ENCODE measurements around the gene PID1. TPM values are rescaled to one million over a fixed set of nuclear protein-coding genes. Genes with fewer than 3 reads are reported as not detected.

The PID1 gene
- total RNA-seq, 1 experiment from 2014 or later: 2.6 TPM

DNA sequence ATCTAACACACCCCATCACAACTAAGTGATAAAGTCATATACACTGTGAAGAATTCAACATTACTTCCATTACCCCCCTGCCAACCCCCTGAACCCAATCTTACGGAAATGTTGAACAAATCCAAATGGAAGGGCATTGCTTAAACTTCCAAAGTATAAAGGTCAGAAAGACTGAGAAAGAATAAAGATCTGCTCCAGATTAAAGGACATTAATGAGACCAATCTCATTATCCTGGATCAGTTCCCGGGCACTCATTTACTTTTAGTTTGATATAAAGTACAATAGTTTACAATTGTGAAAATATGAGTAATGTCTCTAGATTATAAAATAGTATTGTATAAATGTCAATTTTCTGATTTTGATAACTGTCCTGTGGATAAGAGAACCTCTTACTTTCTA lies 229.4 kb downstream of the PID1 start (continued):
- TF ChIP-seq TEAD1 (CRISPR knock-in tag; IDR thresholded peaks at IDR 0.05) (no peak), NFYB (CRISPR knock-in tag; conservative IDR thresholded peaks at IDR 0.05; ENCODE audit: low read depth) (no peak)

DNA sequence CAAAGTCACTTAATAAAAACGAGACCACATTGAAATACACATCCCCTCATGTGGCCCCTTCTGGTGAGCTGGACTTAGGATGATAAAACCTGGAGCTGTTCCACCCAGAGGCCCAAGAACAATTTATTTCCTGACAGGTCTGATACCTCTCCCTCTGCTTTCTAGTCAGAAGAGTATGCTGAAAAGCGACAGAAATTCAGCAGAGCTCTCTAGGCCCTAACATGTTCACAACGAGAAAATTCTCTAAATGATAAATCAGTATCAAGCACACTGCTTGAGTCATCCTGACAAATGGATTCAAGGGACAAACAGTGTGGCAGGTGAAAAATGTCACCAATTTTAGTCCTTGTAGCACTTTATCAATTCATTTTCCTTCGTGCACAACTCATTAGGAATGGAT lies 233.5 kb downstream of the PID1 start:
- H3K27me3 Mint-ChIP-seq (ENCODE audit: low read depth): no peaks in the 10 kb centered on the region
- ATAC-seq (no peak), DNase-seq (ENCODE audit: low spot score) (no peak)
- no peaks in the 10 kb centered on the region for H3K4me1 Mint-ChIP-seq
- no peak overlapping the region for H3K27ac Mint-ChIP-seq
- no peaks in the 10 kb centered on the region for H3K9me3 Mint-ChIP-seq
- CTCF ChIA-PET: no interaction called here
- TF ChIP-seq TCF7 (CRISPR knock-in tag; IDR thresholded peaks at IDR 0.05; ENCODE audit: low read depth) (no peak), HMGA2 (CRISPR knock-in tag; IDR thresholded peaks at IDR 0.05) (no peak), NR3C1 (CRISPR knock-in tag; conservative IDR thresholded peaks at IDR 0.05; ENCODE audit: low read depth) (no peak), ATF1 (CRISPR knock-in tag; IDR thresholded peaks at IDR 0.05) (no peak), SP1 (CRISPR knock-in tag; conservative IDR thresholded peaks at IDR 0.05) (no peak)
- TF ChIP-seq, protein P1, sequence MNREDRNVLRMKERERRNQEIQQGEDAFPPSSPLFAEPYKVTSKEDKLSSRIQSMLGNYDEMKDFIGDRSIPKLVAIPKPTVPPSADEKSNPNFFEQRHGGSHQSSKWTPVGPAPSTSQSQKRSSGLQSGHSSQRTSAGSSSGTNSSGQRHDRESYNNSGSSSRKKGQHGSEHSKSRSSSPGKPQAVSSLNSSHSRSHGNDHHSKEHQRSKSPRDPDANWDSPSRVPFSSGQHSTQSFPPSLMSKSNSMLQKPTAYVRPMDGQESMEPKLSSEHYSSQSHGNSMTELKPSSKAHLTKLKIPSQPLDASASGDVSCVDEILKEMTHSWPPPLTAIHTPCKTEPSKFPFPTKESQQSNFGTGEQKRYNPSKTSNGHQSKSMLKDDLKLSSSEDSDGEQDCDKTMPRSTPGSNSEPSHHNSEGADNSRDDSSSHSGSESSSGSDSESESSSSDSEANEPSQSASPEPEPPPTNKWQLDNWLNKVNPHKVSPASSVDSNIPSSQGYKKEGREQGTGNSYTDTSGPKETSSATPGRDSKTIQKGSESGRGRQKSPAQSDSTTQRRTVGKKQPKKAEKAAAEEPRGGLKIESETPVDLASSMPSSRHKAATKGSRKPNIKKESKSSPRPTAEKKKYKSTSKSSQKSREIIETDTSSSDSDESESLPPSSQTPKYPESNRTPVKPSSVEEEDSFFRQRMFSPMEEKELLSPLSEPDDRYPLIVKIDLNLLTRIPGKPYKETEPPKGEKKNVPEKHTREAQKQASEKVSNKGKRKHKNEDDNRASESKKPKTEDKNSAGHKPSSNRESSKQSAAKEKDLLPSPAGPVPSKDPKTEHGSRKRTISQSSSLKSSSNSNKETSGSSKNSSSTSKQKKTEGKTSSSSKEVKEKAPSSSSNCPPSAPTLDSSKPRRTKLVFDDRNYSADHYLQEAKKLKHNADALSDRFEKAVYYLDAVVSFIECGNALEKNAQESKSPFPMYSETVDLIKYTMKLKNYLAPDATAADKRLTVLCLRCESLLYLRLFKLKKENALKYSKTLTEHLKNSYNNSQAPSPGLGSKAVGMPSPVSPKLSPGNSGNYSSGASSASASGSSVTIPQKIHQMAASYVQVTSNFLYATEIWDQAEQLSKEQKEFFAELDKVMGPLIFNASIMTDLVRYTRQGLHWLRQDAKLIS (CRISPR knock-in tag; IDR thresholded peaks at IDR 0.05; ENCODE audit: borderline replicate concordance): no peak
- TF ChIP-seq, protein P2, sequence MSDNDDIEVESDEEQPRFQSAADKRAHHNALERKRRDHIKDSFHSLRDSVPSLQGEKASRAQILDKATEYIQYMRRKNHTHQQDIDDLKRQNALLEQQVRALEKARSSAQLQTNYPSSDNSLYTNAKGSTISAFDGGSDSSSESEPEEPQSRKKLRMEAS (CRISPR knock-in tag; IDR thresholded peaks at IDR 0.05): no peak
- H3K36me3 Mint-ChIP-seq: no peaks in the 10 kb centered on the region
- no peak overlapping the region for H3K4me3 Mint-ChIP-seq
- POLR2A ChIA-PET: no interaction called here

DNA sequence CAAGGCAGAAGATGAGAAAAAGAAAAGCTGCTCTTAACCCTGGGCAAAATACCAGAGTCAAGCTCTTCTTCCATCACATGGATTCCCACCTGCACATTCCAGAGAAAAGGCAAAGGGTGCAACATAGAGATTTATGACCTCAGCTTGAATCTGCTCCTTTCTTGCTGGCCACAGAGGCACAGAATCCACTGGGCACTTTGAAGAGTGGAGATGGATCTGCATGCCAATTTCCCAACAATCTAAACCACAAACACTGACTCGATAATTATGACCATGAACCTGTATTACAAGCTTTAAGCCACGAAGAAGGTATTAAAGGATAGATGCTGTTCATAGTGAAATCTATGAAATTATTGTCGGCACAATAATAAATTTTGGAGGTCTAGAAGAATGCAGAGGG lies 237.3 kb downstream of the PID1 start:
- ChIA-PET POLR2A (no interaction called here), CTCF (no interaction called here)
- no peak overlapping the region for H3K27ac Mint-ChIP-seq
- TF ChIP-seq CREM (CRISPR knock-in tag; IDR thresholded peaks at IDR 0.05): no peak
- ATAC-seq (no peak), DNase-seq (ENCODE audit: low spot score) (no peak)
- no peaks in the 10 kb centered on the region for H3K4me1 Mint-ChIP-seq
- no peak overlapping the region for H3K4me3 Mint-ChIP-seq
- no peaks in the 10 kb centered on the region for H3K27me3 Mint-ChIP-seq (ENCODE audit: low read depth)
- H3K36me3 Mint-ChIP-seq: no peaks in the 10 kb centered on the region
- peaks cover 4% of the 10 kb centered on the region; the same call in 1 of the 2 replicates for H3K9me3 Mint-ChIP-seq

DNA sequence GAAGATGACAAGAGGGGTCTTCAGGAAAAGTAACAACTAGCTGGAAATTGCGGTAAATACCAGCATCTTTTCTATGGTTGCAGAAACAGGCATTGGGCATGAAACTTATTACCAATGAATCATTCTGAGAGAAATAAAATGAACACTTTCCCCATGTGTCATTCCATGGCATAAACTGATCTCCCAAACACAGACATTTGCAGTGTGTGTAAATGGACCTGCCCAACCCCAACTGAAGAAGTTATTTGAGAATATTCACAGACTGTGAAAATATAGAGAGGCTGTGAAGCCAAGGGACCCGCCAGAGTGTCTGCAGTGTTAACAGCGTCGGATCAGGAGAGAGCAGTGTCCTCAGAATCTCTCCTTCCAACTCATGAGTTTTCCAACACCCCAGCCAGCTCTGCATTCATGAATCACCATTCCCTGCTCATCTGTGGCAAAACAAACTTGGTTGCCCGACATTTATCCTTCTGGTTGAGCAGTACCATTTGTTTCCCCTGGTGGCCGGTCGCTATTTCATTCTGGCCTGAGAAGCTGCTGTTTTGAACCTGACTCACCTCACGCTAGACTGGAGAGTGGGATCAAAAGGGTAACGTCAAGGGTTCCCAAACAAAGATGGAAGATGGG lies 238.4 kb downstream of the PID1 start:
- ATAC-seq (no peak), DNase-seq (ENCODE audit: low spot score) (no peak)
- ChIA-PET CTCF (no interaction called here), POLR2A (no interaction called here)
- no peak for TF ChIP-seq MYBL2 (CRISPR knock-in tag; IDR thresholded peaks at IDR 0.05)
- TF ChIP-seq CREB1 (CRISPR knock-in tag; IDR thresholded peaks at IDR 0.05): no peak
- H3K36me3 Mint-ChIP-seq: no peaks in the 10 kb centered on the region
- no peaks in the 10 kb centered on the region for H3K4me1 Mint-ChIP-seq
- H3K27me3 Mint-ChIP-seq (ENCODE audit: low read depth): no peaks in the 10 kb centered on the region
- H3K4me3 Mint-ChIP-seq: no peak overlapping the region
- peaks cover 4% of the 10 kb centered on the region; the same call in 1 of the 2 replicates for H3K9me3 Mint-ChIP-seq
- H3K27ac Mint-ChIP-seq: no peak overlapping the region

DNA sequence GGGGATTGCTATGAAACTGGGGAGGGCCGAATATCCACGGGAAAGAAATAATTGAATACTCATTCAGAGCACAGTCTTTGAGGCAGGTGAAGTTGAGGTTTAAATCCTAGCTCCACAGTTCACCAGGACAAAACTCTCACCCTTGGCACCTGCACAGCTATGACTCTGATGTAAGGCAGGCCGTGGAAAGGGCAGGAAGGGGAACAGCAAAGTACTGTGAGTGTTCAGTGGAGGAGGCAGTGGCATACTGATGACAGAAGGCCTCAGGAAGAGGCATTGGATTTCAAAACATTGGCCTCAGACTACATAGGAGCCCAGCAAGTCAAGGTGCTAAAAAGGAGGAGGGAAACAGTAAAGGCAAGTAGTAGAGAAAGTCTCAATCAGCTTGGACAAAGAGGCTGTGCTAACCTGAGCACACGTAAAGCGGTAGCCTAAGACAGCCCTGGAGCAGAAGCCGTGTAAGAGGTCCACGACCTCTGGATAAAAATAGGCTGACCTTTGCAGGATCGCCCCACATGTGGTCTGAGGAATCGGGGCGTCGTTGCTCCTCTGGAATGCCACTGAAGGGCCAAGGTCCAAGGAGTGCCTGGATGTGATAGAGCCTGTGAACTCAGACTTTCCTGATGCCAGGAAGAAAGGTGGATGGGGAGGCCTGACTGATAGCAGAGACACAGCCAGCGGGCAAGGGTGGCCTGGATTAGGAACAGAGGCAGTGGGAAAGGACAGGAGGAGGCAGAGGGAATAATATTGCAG lies 243.6 kb downstream of the PID1 start:
- CTCF ChIA-PET: no interaction called here
- POLR2A ChIA-PET: no interaction called here
- H3K27me3 Mint-ChIP-seq (ENCODE audit: low read depth): no peaks in the 10 kb centered on the region
- H3K27ac Mint-ChIP-seq: no peak overlapping the region
- H3K36me3 Mint-ChIP-seq: no peaks in the 10 kb centered on the region
- peaks cover 4% of the 10 kb centered on the region; the same call in 1 of the 2 replicates for H3K9me3 Mint-ChIP-seq
- no peaks in the 10 kb centered on the region for H3K4me1 Mint-ChIP-seq
- no peak overlapping the region for H3K4me3 Mint-ChIP-seq
- ATAC-seq (no peak), DNase-seq (ENCODE audit: low spot score) (no peak)
- TF ChIP-seq MYBL2 (CRISPR knock-in tag; IDR thresholded peaks at IDR 0.05): no peak
- TF ChIP-seq, protein P2 (CRISPR knock-in tag; IDR thresholded peaks at IDR 0.05): no peak
- TF ChIP-seq, protein P3, sequence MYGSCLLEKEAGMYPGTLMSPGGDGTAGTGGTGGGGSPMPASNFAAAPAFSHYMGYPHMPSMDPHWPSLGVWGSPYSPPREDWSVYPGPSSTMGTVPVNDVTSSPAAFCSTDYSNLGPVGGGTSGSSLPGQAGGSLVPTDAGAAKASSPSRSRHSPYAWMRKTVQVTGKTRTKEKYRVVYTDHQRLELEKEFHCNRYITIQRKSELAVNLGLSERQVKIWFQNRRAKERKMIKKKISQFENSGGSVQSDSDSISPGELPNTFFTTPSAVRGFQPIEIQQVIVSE (CRISPR knock-in tag; IDR thresholded peaks at IDR 0.05; ENCODE audit: borderline replicate concordance): no peak
- TF ChIP-seq NR1H2 (CRISPR knock-in tag; IDR thresholded peaks at IDR 0.05): no peak
- TF ChIP-seq TEAD1 (CRISPR knock-in tag; IDR thresholded peaks at IDR 0.05): no peak
- TF ChIP-seq ZNF396 (CRISPR knock-in tag; IDR thresholded peaks at IDR 0.05; ENCODE audit: borderline replicate concordance): no peak
- no peak for TF ChIP-seq SMAD4 (CRISPR knock-in tag; IDR thresholded peaks at IDR 0.05)
- TF ChIP-seq, protein P4, sequence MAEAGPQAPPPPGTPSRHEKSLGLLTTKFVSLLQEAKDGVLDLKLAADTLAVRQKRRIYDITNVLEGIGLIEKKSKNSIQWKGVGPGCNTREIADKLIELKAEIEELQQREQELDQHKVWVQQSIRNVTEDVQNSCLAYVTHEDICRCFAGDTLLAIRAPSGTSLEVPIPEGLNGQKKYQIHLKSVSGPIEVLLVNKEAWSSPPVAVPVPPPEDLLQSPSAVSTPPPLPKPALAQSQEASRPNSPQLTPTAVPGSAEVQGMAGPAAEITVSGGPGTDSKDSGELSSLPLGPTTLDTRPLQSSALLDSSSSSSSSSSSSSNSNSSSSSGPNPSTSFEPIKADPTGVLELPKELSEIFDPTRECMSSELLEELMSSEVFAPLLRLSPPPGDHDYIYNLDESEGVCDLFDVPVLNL (CRISPR knock-in tag; IDR thresholded peaks at IDR 0.05; ENCODE audit: borderline replicate concordance, low read depth): no peak
- TF ChIP-seq, protein P5, sequence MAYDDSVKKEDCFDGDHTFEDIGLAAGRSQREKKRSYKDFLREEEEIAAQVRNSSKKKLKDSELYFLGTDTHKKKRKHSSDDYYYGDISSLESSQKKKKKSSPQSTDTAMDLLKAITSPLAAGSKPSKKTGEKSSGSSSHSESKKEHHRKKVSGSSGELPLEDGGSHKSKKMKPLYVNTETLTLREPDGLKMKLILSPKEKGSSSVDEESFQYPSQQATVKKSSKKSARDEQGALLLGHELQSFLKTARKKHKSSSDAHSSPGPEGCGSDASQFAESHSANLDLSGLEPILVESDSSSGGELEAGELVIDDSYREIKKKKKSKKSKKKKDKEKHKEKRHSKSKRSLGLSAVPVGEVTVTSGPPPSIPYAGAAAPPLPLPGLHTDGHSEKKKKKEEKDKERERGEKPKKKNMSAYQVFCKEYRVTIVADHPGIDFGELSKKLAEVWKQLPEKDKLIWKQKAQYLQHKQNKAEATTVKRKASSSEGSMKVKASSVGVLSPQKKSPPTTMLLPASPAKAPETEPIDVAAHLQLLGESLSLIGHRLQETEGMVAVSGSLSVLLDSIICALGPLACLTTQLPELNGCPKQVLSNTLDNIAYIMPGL (CRISPR knock-in tag; IDR thresholded peaks at IDR 0.05): no peak
